Uterus (tissue), 4 donors: Measurements from ENCODE around the gene TSSK2. TPM values are rescaled to one million over a fixed set of nuclear protein-coding genes. Genes with fewer than 3 reads are reported as not detected.
A peak's percentile ranks its signal among the peaks of the same experiment; 100 is the strongest.

Experiments used
- DNase-seq, 2 donors: peaks; one replicate each; pipeline ENCODE4 v3.0.0-alpha.2; 2019 to 2020
- H3K27ac ChIP-seq, 2 donors: fragments of 200-600 bp; sonication (generic); 1 replicate in 1 of 2; 2 replicates in 1 of 2; pipeline ENCODE4 v1.5.1; 2016 to 2018
- H3K27me3 ChIP-seq, 2 donors: fragments of 200-600 bp; sonication (generic); one replicate each; pipeline ENCODE4 v1.5.1; 2018 to 2019; ENCODE audit warnings: control low read depth in 1 of 2
- H3K36me3 ChIP-seq, 2 donors: fragments of 200-600 bp; sonication (generic); one replicate each; pipeline ENCODE4 v1.5.1; 2019; ENCODE audit warnings: control low read depth in 1 of 2
- H3K4me1 ChIP-seq, 2 donors: fragments of 200-600 bp; sonication (generic); one replicate each; pipeline ENCODE4 v1.5.1; 2018 to 2019; ENCODE audit warnings: control low read depth in 1 of 2
- H3K4me3 ChIP-seq, 2 donors: fragments of 200-600 bp; sonication (generic); 1 replicate in 1 of 2; 2 replicates in 1 of 2; pipeline ENCODE4 v1.5.1; 2018 to 2019; ENCODE audit warnings: mild to moderate bottlenecking in 1 of 2
- H3K9me3 ChIP-seq, 2 donors: fragments of 200-600 bp; sonication (generic); one replicate each; pipeline ENCODE4 v1.5.1; 2019; ENCODE audit warnings: control low read depth in 1 of 2
- POLR2A ChIP-seq, 2 donors: fragments of 450-650 bp; IDR thresholded peaks; one replicate each; pipeline ENCODE4 v1.6.1; 2016; ENCODE audit warnings: antibody characterized with exemption in 2 of 2, mild to moderate bottlenecking in 1 of 2, moderate library complexity in 1 of 2
- intact Hi-C: fragments of 100-400 bp; cut with DNase I; formaldehyde crosslinking; loops from one replicate; pipeline ENCODE4 v1.15.1; 2023; ENCODE audit warnings: low total_unique reads
- total RNA-seq, 4 donors: library from RNA; depleted of rRNA in 3 of 4; stranded (reverse); fragments of >200 nt in 3 of 4; gene quantifications; one replicate each; pipeline versions ENCODE4 v1.1.0 to v1.2.4, GENCODE V29; 2014 to 2023
- TF ChIP-seq, protein P1 (sequence below), 4 experiments: fragments of 200-600 bp in 2 of 4; fragments of 450-650 bp in 2 of 4; sonication (generic) in 2 of 4; IDR thresholded peaks; one replicate each; pipeline ENCODE4 v1.5.1; 2016 to 2019; ENCODE audit warnings: antibody characterized with exemption in 4 of 4, mild to moderate bottlenecking in 2 of 4, moderate library complexity in 1 of 4
- donor health status: DM: yes; HTN: yes; CAD: no.

TSSK2 gene
- total RNA-seq, 4 donors from 2014 or later: 0.30 TPM; not detected in 3

DNA sequence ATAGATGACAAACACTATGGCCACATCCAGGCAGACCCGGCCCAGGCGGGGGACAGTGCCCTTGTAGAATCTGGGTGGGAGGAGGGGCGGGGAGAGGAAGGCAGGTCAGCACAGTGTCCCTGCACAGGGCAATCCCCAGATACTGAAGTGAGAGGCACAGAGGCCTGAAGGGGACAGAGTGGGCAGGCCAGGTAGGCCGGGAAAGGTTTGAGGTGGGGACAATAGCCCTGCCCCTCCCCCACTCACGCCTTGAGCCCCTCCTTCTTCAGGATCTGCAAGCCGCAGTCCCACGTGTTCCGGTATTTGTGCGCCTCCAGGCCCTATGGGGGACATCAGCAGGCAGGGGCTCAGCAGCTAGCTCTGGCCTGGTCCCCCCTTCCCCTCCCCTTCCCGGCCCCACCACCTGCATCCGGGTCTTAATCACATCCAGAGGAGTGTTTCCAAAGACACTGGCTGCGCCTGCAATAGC lies 45.1 kb downstream of the TSSK2 start:
- H3K27me3 ChIP-seq: no peaks in the 10 kb centered on the region
- H3K27ac ChIP-seq: no peak overlapping the region
- intact Hi-C loops: no loop called here
- H3K9me3 ChIP-seq: no peaks in the 10 kb centered on the region
- no peak for DNase-seq
- H3K36me3 ChIP-seq: no peaks in the 10 kb centered on the region
- peaks cover 4 to 28% of the 10 kb centered on the region in 2 donors for H3K4me1 ChIP-seq
- H3K4me3 ChIP-seq: no peak overlapping the region
- TF ChIP-seq, protein P1, sequence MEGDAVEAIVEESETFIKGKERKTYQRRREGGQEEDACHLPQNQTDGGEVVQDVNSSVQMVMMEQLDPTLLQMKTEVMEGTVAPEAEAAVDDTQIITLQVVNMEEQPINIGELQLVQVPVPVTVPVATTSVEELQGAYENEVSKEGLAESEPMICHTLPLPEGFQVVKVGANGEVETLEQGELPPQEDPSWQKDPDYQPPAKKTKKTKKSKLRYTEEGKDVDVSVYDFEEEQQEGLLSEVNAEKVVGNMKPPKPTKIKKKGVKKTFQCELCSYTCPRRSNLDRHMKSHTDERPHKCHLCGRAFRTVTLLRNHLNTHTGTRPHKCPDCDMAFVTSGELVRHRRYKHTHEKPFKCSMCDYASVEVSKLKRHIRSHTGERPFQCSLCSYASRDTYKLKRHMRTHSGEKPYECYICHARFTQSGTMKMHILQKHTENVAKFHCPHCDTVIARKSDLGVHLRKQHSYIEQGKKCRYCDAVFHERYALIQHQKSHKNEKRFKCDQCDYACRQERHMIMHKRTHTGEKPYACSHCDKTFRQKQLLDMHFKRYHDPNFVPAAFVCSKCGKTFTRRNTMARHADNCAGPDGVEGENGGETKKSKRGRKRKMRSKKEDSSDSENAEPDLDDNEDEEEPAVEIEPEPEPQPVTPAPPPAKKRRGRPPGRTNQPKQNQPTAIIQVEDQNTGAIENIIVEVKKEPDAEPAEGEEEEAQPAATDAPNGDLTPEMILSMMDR (IDR thresholded peaks at IDR 0.05): no peak
- TF ChIP-seq POLR2A (IDR thresholded peaks at IDR 0.05): no peak

DNA sequence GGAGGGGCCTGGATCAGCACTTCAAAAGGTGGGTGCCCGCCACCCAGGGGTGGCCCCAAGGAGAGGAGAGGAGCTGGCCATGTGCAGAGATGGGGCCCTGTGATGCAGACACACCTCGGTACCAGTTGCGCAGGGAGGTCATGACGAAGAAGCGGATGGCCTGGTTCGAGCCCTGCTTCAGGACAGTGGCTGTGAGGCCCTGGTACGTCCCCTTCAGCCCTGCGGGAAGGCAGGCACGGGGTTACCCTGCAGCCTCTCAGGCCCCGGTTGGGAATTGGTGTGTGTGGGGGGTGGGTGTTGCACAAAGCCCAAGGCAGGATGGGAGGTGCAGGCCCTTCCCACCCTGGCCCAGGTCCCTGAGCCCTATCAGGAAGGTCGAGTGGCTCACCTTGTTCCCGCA lies 45.6 kb downstream of the TSSK2 start:
- intact Hi-C loops: no loop called here
- no peaks in the 10 kb centered on the region for H3K36me3 ChIP-seq
- no peak for DNase-seq
- H3K27me3 ChIP-seq: no peaks in the 10 kb centered on the region
- no peak overlapping the region for H3K27ac ChIP-seq
- no peak for TF ChIP-seq POLR2A (IDR thresholded peaks at IDR 0.05)
- TF ChIP-seq, protein P1 (IDR thresholded peaks at IDR 0.05): no peak
- peaks cover 4 to 28% of the 10 kb centered on the region in 2 donors for H3K4me1 ChIP-seq
- H3K4me3 ChIP-seq: no peak overlapping the region
- no peaks in the 10 kb centered on the region for H3K9me3 ChIP-seq

DNA sequence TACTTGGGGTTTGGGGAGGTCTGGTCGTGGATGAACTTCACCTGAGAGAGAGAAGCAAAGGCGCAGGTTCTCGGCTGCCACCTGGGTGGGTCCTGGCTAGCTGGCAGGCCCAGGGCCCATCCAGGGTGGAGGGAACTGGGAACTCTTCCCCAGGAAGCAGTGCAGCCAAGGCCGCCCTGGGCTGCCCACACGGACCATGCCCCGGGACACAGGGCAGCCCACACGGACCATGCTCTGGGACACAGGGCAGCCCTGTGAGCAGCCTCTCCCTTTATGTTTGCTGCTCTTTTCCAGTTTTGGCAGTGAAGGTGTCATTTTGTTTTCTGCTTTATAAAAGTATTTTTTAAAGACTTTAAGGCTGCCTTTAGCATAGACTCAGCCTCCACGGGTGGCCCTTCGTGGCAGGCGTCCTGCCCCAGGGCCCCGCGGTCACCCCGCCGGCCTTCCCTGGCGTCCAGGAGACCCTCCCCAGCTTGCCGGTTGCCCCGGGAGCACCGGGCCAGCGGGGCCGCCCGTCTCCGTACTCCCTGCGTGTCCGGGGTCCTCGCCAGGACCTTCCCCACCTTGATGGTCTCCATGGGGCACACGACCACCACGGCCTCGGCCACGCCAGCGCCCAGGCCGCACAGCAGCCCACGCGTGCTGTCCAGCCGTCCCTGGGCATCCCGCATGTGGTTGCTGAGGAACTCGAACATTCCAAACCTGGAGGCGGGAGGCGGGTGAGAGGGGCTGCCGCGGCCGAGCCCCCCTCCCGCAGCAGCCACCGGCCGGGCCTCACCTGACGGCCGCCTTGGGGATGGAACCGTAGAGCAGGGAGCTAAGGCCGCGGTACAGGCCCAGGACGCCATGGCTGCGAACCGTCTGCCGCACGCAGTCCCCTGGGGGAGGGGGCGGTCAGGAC lies 46.3 kb downstream of the TSSK2 start:
- H3K4me1 ChIP-seq: peaks cover 3 to 25% of the 10 kb centered on the region in 2 donors
- no peak for TF ChIP-seq POLR2A (IDR thresholded peaks at IDR 0.05)
- TF ChIP-seq, protein P1 (IDR thresholded peaks at IDR 0.05): no peak
- no peaks in the 10 kb centered on the region for H3K27me3 ChIP-seq
- H3K9me3 ChIP-seq: no peaks in the 10 kb centered on the region
- peak overlapping the region; percentile 44 to 80 for H3K4me3 ChIP-seq
- no peak for DNase-seq
- intact Hi-C loops: no loop called here
- H3K36me3 ChIP-seq: no peaks in the 10 kb centered on the region
- H3K27ac ChIP-seq: peak overlapping the region; percentile 82 to 94

DNA sequence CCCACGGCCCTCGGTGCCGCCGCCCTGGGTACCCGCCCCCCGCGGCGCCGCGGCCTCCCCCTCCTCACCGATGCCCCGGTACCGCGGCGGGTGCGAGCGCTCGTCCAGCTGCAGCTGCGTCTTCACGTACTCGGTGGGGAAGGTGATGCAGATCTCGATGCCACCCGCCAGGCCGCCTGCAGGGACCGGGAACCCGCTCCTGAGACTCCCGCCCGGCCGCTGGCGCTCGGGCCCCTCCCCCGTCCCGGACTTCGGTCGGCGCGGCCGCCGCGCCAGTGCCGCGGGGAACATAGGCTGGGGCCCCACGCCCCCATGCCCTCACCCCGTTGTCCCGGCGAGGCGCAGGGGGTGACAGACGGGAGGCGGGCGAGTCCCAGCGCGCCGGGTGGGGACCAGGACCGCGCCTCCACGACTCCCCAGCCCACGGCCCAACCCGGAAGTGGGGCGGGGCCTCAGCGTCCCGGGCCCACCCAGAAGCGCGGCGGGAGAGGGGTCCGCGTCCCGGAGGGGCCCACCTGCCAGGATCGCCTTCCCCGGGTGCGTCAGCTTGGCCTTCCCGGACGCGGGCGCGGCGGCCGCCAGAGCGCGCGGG lies 47.1 kb downstream of the TSSK2 start:
- peak overlapping the region; percentile 82 to 94 for H3K27ac ChIP-seq
- no peak for TF ChIP-seq POLR2A (IDR thresholded peaks at IDR 0.05)
- TF ChIP-seq, protein P1 (IDR thresholded peaks at IDR 0.05): no peak
- intact Hi-C loops: no loop called here
- DNase-seq: peak in 1 of 2 donors; percentile 46
- H3K36me3 ChIP-seq: no peaks in the 10 kb centered on the region
- no peaks in the 10 kb centered on the region for H3K27me3 ChIP-seq
- H3K4me3 ChIP-seq: peak overlapping the region; percentile 44 to 80
- peaks cover 0 to 18% of the 10 kb centered on the region in 2 donors for H3K4me1 ChIP-seq
- H3K9me3 ChIP-seq: no peaks in the 10 kb centered on the region
